ENCODE data around the gene GTPBP10. TPM values are rescaled to one million over a fixed set of nuclear protein-coding genes. Genes with fewer than 3 reads are reported as not detected.

The GTPBP10 gene
- total and polyA plus RNA-seq, 9 of the 15 experiments (the other 6 are each of a cell fraction or from before 2014, with no cell fraction given) = 34.6 to 89.8 (median 76.4) TPM

DNA sequence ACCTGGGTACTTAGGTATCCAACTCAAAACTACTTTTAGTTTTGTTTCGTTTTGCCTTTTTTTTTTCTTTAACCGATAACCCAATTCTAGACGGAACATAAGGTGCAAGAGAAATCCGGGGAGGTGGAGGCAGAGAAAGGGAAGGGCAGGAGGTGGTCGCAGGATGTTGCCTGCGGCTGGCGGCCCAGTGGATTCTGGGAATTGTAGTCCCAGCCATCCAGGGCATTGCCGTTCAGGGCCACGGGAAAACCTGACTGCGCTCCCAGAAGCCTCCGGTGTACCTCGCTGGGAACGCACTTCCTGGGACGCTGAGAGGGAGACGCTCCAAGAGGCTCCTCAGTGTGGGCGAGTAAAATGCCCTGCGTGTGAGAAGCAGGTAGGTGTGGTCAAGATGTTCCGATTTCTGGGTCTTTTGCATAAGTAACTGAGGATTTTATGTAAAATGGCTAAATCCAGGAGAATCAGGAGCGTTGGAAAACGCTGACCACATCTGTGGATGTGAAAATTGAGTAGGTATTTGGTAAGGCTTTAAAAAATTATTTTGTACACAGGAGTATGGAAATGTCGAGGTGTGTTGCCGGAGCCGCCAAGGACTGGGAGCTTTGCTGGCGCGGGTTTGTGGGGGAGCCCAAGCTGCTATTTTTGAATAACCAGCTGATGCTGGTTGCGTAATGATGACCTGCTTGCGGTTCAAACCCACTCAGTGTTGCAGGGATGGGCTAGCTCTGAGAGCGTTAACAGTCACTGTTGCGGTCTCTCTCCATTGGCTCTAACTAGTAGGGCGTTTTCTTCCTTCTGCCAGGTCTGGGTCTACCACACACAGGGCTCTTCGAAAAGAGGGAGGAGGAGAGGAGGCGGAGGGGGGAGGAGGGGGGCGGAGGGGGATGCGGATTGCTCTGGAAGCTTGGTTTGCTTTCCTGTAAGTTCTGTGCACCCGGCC lies 56.9 kb downstream of the GTPBP10 start, which contains the start of gene CLDN12 (continued):
- TF ChIP-seq, protein P1, sequence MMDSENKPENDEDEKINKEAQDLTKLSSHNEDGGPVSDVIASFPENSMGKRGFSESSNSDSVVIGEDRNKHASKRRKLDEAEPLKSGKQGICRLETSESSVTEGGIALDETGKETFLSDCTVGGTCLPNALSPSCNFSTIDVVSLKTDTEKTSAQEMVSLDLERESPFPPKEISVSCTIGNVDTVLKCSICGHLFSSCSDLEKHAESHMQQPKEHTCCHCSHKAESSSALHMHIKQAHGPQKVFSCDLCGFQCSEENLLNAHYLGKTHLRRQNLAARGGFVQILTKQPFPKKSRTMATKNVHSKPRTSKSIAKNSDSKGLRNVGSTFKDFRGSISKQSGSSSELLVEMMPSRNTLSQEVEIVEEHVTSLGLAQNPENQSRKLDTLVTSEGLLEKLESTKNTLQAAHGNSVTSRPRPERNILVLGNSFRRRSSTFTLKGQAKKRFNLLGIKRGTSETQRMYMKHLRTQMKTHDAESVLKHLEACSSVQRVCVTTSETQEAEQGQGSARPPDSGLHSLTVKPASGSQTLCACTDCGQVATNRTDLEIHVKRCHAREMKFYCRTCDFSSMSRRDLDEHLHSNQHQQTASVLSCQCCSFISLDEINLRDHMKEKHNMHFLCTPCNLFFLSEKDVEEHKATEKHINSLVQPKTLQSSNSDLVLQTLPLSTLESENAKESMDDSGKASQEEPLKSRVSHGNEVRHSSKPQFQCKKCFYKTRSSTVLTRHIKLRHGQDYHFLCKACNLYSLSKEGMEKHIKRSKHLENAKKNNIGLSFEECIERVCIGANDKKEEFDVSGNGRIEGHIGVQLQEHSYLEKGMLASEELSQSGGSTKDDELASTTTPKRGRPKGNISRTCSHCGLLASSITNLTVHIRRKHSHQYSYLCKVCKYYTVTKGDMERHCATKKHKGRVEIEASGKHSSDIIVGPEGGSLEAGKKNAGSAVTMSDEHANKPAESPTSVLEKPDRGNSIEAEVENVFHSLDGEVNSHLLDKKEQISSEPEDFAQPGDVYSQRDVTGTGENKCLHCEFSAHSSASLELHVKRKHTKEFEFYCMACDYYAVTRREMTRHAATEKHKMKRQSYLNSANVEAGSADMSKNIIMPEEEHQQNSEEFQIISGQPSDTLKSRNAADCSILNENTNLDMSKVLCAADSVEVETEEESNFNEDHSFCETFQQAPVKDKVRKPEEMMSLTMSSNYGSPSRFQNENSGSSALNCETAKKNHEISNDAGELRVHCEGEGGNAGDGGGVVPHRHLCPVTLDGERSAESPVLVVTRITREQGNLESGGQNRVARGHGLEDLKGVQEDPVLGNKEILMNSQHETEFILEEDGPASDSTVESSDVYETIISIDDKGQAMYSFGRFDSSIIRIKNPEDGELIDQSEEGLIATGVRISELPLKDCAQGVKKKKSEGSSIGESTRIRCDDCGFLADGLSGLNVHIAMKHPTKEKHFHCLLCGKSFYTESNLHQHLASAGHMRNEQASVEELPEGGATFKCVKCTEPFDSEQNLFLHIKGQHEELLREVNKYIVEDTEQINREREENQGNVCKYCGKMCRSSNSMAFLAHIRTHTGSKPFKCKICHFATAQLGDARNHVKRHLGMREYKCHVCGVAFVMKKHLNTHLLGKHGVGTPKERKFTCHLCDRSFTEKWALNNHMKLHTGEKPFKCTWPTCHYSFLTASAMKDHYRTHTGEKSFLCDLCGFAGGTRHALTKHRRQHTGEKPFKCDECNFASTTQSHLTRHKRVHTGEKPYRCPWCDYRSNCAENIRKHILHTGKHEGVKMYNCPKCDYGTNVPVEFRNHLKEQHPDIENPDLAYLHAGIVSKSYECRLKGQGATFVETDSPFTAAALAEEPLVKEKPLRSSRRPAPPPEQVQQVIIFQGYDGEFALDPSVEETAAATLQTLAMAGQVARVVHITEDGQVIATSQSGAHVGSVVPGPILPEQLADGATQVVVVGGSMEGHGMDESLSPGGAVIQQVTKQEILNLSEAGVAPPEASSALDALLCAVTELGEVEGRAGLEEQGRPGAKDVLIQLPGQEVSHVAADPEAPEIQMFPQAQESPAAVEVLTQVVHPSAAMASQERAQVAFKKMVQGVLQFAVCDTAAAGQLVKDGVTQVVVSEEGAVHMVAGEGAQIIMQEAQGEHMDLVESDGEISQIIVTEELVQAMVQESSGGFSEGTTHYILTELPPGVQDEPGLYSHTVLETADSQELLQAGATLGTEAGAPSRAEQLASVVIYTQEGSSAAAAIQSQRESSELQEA (IDR thresholded peaks at IDR 0.05; ENCODE audit: low read depth) = no peak
- no peak for TF ChIP-seq ZNF12 (CRISPR knock-in tag; IDR thresholded peaks at IDR 0.05)
- TF ChIP-seq CSDE1 (IDR thresholded peaks at IDR 0.05) = no peak
- TF ChIP-seq PML (IDR thresholded peaks at IDR 0.05; ENCODE audit: low read length) = peak; percentile 68
- TF ChIP-seq, protein P2, sequence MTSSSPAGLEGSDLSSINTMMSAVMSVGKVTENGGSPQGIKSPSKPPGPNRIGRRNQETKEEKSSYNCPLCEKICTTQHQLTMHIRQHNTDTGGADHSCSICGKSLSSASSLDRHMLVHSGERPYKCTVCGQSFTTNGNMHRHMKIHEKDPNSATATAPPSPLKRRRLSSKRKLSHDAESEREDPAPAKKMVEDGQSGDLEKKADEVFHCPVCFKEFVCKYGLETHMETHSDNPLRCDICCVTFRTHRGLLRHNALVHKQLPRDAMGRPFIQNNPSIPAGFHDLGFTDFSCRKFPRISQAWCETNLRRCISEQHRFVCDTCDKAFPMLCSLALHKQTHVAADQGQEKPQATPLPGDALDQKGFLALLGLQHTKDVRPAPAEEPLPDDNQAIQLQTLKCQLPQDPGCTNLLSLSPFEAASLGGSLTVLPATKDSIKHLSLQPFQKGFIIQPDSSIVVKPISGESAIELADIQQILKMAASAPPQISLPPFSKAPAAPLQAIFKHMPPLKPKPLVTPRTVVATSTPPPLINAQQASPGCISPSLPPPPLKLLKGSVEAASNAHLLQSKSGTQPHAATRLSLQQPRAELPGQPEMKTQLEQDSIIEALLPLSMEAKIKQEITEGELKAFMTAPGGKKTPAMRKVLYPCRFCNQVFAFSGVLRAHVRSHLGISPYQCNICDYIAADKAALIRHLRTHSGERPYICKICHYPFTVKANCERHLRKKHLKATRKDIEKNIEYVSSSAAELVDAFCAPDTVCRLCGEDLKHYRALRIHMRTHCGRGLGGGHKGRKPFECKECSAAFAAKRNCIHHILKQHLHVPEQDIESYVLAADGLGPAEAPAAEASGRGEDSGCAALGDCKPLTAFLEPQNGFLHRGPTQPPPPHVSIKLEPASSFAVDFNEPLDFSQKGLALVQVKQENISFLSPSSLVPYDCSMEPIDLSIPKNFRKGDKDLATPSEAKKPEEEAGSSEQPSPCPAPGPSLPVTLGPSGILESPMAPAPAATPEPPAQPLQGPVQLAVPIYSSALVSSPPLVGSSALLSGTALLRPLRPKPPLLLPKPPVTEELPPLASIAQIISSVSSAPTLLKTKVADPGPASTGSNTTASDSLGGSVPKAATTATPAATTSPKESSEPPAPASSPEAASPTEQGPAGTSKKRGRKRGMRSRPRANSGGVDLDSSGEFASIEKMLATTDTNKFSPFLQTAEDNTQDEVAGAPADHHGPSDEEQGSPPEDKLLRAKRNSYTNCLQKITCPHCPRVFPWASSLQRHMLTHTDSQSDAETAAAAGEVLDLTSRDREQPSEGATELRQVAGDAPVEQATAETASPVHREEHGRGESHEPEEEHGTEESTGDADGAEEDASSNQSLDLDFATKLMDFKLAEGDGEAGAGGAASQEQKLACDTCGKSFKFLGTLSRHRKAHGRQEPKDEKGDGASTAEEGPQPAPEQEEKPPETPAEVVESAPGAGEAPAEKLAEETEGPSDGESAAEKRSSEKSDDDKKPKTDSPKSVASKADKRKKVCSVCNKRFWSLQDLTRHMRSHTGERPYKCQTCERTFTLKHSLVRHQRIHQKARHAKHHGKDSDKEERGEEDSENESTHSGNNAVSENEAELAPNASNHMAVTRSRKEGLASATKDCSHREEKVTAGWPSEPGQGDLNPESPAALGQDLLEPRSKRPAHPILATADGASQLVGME (CRISPR knock-in tag; IDR thresholded peaks at IDR 0.05) = no peak; the same call in 1 of the 2 replicates
- TF ChIP-seq ELF4 (CRISPR knock-in tag; IDR thresholded peaks at IDR 0.05) = no peak
- TF ChIP-seq SETDB1 (IDR thresholded peaks at IDR 0.05; ENCODE audit: low read length) = no peak
- TF ChIP-seq CBFA2T2 (conservative IDR thresholded peaks at IDR 0.05) = no peak
- no peak for TF ChIP-seq POLR2AphosphoS2 (IDR thresholded peaks at IDR 0.05; ENCODE audit: low read length)
- TF ChIP-seq, protein P3, sequence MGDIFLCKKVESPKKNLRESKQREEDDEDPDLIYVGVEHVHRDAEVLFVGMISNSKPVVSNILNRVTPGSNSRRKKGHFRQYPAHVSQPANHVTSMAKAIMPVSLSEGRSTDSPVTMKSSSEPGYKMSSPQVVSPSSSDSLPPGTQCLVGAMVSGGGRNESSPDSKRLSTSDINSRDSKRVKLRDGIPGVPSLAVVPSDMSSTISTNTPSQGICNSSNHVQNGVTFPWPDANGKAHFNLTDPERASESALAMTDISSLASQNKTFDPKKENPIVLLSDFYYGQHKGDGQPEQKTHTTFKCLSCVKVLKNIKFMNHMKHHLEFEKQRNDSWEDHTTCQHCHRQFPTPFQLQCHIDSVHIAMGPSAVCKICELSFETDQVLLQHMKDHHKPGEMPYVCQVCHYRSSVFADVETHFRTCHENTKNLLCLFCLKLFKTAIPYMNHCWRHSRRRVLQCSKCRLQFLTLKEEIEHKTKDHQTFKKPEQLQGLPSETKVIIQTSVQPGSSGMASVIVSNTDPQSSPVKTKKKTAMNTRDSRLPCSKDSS (IDR thresholded peaks at IDR 0.05; ENCODE audit: low read depth, partially characterized antibody) = no peak
